ENCODE data around the gene MPLKIP. TPM values are rescaled to one million over a fixed set of nuclear protein-coding genes. Genes with fewer than 3 reads are reported as not detected.
A peak's percentile ranks its signal among the peaks of the same experiment; 100 is the strongest.
"Not testable (repeated sequence)": the region's sequence is repeated elsewhere in the genome, so short reads cannot be mapped to it uniquely, and the experiment has no call there.

MPLKIP gene
- 22.3 and 31.1 TPM in 2 replicates for polyA plus RNA-seq (2011; rRNA removed)
- 1.9 and 3.7 TPM in 2 replicates for polyA minus RNA-seq (2011; rRNA and poly(A)+ RNA removed)

GRCh38 chr7:40134428-40135316 is at the start of gene MPLKIP, which contains the start of gene SUGCT:
TSS of gene MPLKIP (minus strand) at chr7:40134622. CDS start at chr7:40134567, 55 bp downstream.
TSS of gene SUGCT (plus strand) at chr7:40135005.
- Histone ChIP-seq H3K27ac (ENCODE audit: low read depth, low read length) (peak within 1 kb of the TSS; percentile 79), H3K27me3 (ENCODE audit: control insufficient read depth, insufficient read depth, low read length) (no peaks in the 10 kb centered on the region), H3K4me3 (ENCODE audit: low read depth, low read length) (peak within 1 kb of the TSS; percentile 89), H3K9me3 (ENCODE audit: control insufficient read depth, insufficient read depth, low read length) (no peaks in the 10 kb centered on the region; the same call in 1 of the 2 replicates)
- POLR2A ChIA-PET, result interaction anchor here (0.7 to 1.2 kb wide), 6 partner anchors 27 to 87 kb away, joined by 3 to 5 read pairs (median 3); no protein-coding TSS in a partner anchor
- peak; percentile 82 for TF ChIP-seq CTCF (IDR thresholded peaks at IDR 0.05; ENCODE audit: low read depth, low read length)
- CTCF ChIA-PET, result interaction anchor here (0.7 to 2.6 kb wide), 16 partner anchors 9 to 239 kb away, joined by 3 to 9 read pairs (median 4); no protein-coding TSS in a partner anchor
- peak; percentile 78 for DNase-seq (ENCODE audit: low read depth, low spot score)

- H3K4me3 ChIP-seq (ENCODE audit: low read depth, low read length), result no peak overlapping the region
- H3K9me3 ChIP-seq (ENCODE audit: control insufficient read depth, insufficient read depth, low read length), result no peaks in the 10 kb centered on the region
- POLR2A ChIA-PET, result no interaction called here
- no peak for DNase-seq (ENCODE audit: low read depth, low spot score)
- no peaks in the 10 kb centered on the region for H3K27me3 ChIP-seq (ENCODE audit: control insufficient read depth, insufficient read depth, low read length)
- no peak for TF ChIP-seq CTCF (IDR thresholded peaks at IDR 0.05; ENCODE audit: low read depth, low read length)
- CTCF ChIA-PET, result no interaction called here
- H3K27ac ChIP-seq (ENCODE audit: low read depth, low read length), result no peak overlapping the region
Observed at GRCh38 chr7:40182452-40182851, 48.0 kb upstream of the MPLKIP start.

GRCh38 chr7:40177071-40177470 is 42.6 kb upstream of the MPLKIP start:
- H3K27ac ChIP-seq (ENCODE audit: low read depth, low read length), result no peak overlapping the region
- ChIA-PET POLR2A (no interaction called here), CTCF (interaction anchor here (2.0 kb wide), 1 partner anchor 281 kb away, joined by 4 read pairs; no protein-coding TSS in a partner anchor)
- no peak overlapping the region for H3K4me3 ChIP-seq (ENCODE audit: low read depth, low read length)
- H3K9me3 ChIP-seq (ENCODE audit: control insufficient read depth, insufficient read depth, low read length), result no peaks in the 10 kb centered on the region
- no peak for DNase-seq (ENCODE audit: low read depth, low spot score)
- no peak for TF ChIP-seq CTCF (IDR thresholded peaks at IDR 0.05; ENCODE audit: low read depth, low read length)
- no peaks in the 10 kb centered on the region for H3K27me3 ChIP-seq (ENCODE audit: control insufficient read depth, insufficient read depth, low read length)

- ChIA-PET POLR2A (interaction anchor here (0.8 kb wide), 1 partner anchor 41 kb away, joined by 3 read pairs; the partner anchor contains the start of genes MPLKIP and SUGCT), CTCF (interaction anchor here (1.2 to 2.0 kb wide), 2 partner anchors 42 to 280 kb away, joined by 4 to 5 read pairs; partner anchors contain the start of genes MPLKIP and SUGCT)
Observed at GRCh38 chr7:40175725-40176510, 41.5 kb upstream of the MPLKIP start.

GRCh38 chr7:40175256-40175655 is 40.8 kb upstream of the MPLKIP start:
- DNase-seq (ENCODE audit: low read depth, low spot score); H3K27me3 ChIP-seq (ENCODE audit: control insufficient read depth, insufficient read depth, low read length); H3K9me3 ChIP-seq (ENCODE audit: control insufficient read depth, insufficient read depth, low read length); H3K27ac ChIP-seq (ENCODE audit: low read depth, low read length); H3K4me3 ChIP-seq (ENCODE audit: low read depth, low read length); POLR2A ChIA-PET: not testable (repeated sequence)
- CTCF ChIA-PET, result interaction anchor here (1.2 to 2.0 kb wide), 2 partner anchors 41 to 279 kb away, joined by 4 to 5 read pairs; partner anchors contain the start of genes MPLKIP and SUGCT

More at GRCh38 chr7:40175725-40176510, 41.5 kb upstream of the MPLKIP start:
- TF ChIP-seq CTCF (IDR thresholded peaks at IDR 0.05; ENCODE audit: low read depth, low read length), result no peak
- Histone ChIP-seq H3K27ac (ENCODE audit: low read depth, low read length) (no peak overlapping the region), H3K9me3 (ENCODE audit: control insufficient read depth, insufficient read depth, low read length) (no peaks in the 10 kb centered on the region), H3K27me3 (ENCODE audit: control insufficient read depth, insufficient read depth, low read length) (no peaks in the 10 kb centered on the region), H3K4me3 (ENCODE audit: low read depth, low read length) (no peak overlapping the region)
- peak; percentile 24 for DNase-seq (ENCODE audit: low read depth, low spot score)

GRCh38 chr7:40173121-40173520 is 38.7 kb upstream of the MPLKIP start:
- H3K9me3 ChIP-seq (ENCODE audit: control insufficient read depth, insufficient read depth, low read length); POLR2A ChIA-PET; DNase-seq (ENCODE audit: low read depth, low spot score); CTCF ChIA-PET; H3K27me3 ChIP-seq (ENCODE audit: control insufficient read depth, insufficient read depth, low read length); H3K4me3 ChIP-seq (ENCODE audit: low read depth, low read length); H3K27ac ChIP-seq (ENCODE audit: low read depth, low read length): not testable (repeated sequence)

- CTCF ChIA-PET; H3K9me3 ChIP-seq (ENCODE audit: control insufficient read depth, insufficient read depth, low read length); DNase-seq (ENCODE audit: low read depth, low spot score); H3K27me3 ChIP-seq (ENCODE audit: control insufficient read depth, insufficient read depth, low read length); POLR2A ChIA-PET; H3K4me3 ChIP-seq (ENCODE audit: low read depth, low read length); H3K27ac ChIP-seq (ENCODE audit: low read depth, low read length): not testable (repeated sequence)
Observed at GRCh38 chr7:40168266-40168665, 33.8 kb upstream of the MPLKIP start.
